ENCODE data around the gene CLIC4. TPM values are rescaled to one million over a fixed set of nuclear protein-coding genes. Genes with fewer than 3 reads are reported as not detected.

CLIC4 gene
- total and polyA plus RNA-seq, 9 of the 15 experiments (the other 6 are each of a cell fraction or from before 2014, with no cell fraction given): 16.0 to 67.5 (median 38.4) TPM

- H3K9me3 ChIP-seq (replicated peaks; ENCODE audit: control insufficient read depth, insufficient read depth, low read depth, low read length): no peaks in the 10 kb centered on the region
- no peak overlapping the region for H3K4me3 ChIP-seq
- H3K9ac ChIP-seq (ENCODE audit: insufficient read depth in 1 of 2, low read depth in 2 of 2, low read length in 2 of 2): no peak overlapping the region
- H3K27ac ChIP-seq (ENCODE audit: extremely low read depth, low read depth, low read length): no peak overlapping the region
- intact Hi-C loops (cut with micrococcal nuclease) (no loop called here), in situ Hi-C loops (cut with MboI) (no loop called here)
- H3K9me1 ChIP-seq (ENCODE audit: control insufficient read depth, insufficient read depth, low read length): no peaks in the 10 kb centered on the region
- ChIA-PET POLR2A (interaction anchor here (0.6 to 6.8 kb wide), 6 partner anchors 8 to 797 kb away, joined by 3 to 75 read pairs (median 3); partner anchors contain the start of genes CLIC4 and PNRC2), CTCF (ENCODE audit: low intra/inter-chr PET ratio) (no interaction called here)
- ATAC-seq (no peak), DNase-seq (ENCODE audit: extremely low read depth in 1 of 4, low spot score in 3 of 4) (no peak), FAIRE-seq (no peak)
- H3K4me2 ChIP-seq (ENCODE audit: insufficient read depth, low read length): no peak overlapping the region
- H3K36me3 ChIP-seq (ENCODE audit: control insufficient read depth, insufficient read depth, low read length): no peaks in the 10 kb centered on the region
- peaks cover 9% of the 10 kb centered on the region; the same call in 1 of the 2 replicates for H4K20me1 ChIP-seq (replicated peaks; ENCODE audit: control insufficient read depth, insufficient read depth, low read length)
- peaks cover 3 to 14% of the 10 kb centered on the region in 2 experiments; a peak in 3 of 5 replicates for H3K4me1 ChIP-seq (replicated peaks in 1 of 2; ENCODE audit: control insufficient read depth in 2 of 2, insufficient read depth in 2 of 2, low read length in 2 of 2)
- no peaks in the 10 kb centered on the region for H3K27me3 ChIP-seq (ENCODE audit: control insufficient read depth in 2 of 2, insufficient read depth in 2 of 2, low read length in 2 of 2)
- TF ChIP-seq ZNF57 (CRISPR knock-in tag; IDR thresholded peaks at IDR 0.05) (no peak), IRF2 (CRISPR knock-in tag; IDR thresholded peaks at IDR 0.05) (no peak), ZNF12 (CRISPR knock-in tag; IDR thresholded peaks at IDR 0.05) (no peak), SIRT6 (IDR thresholded peaks at IDR 0.05; ENCODE audit: low read depth, low read length) (no peak), ZNF280A (IDR thresholded peaks at IDR 0.05; ENCODE audit: low read depth, partially characterized antibody) (no peak), TFAM (CRISPR knock-in tag; conservative IDR thresholded peaks at IDR 0.05) (no peak), ZBTB5 (IDR thresholded peaks at IDR 0.05) (no peak), FOXP1 (CRISPR knock-in tag; IDR thresholded peaks at IDR 0.05) (no peak)
- H3K79me2 ChIP-seq (ENCODE audit: control insufficient read depth, insufficient read depth, low read length): peaks cover 67% of the 10 kb centered on the region
- H2AFZ ChIP-seq (ENCODE audit: low read depth, low read length): no peak overlapping the region
- no TSS peak for BruUV-seq (replicated peaks)
- WGBS (ENCODE audit: insufficient coverage, low coverage, missing lambda C conversion rate): 100% methylated on average over 2 of the region's 2 CpGs
Observed at GRCh38 chr1:24756395-24756794, 11.1 kb downstream of the CLIC4 start.

All from K562 (cell line).